Testis (tissue), 3 donors: ENCODE data around the gene CLN3. TPM values are rescaled to one million over a fixed set of nuclear protein-coding genes. Genes with fewer than 3 reads are reported as not detected.
A peak's percentile ranks its signal among the peaks of the same experiment; 100 is the strongest.

Experiments
- DNase-seq: peaks from one replicate; pipeline ENCODE4 v3.0.0-alpha.2; 2019
- H3K27ac ChIP-seq, 2 donors: fragments of 200-600 bp; sonication (generic); one replicate each; pipeline ENCODE4 v1.5.1; 2019
- H3K27me3 ChIP-seq: fragments of 200-600 bp; sonication (generic); one replicate; pipeline ENCODE4 v1.5.1; 2019
- H3K36me3 ChIP-seq: fragments of 200-600 bp; sonication (generic); one replicate; pipeline ENCODE4 v1.5.1; 2017; ENCODE audit warnings: low read depth; ENCODE audit errors: missing control alignments
- H3K4me1 ChIP-seq: fragments of 200-600 bp; sonication (generic); one replicate; pipeline ENCODE4 v1.5.1; 2019
- H3K4me3 ChIP-seq, 2 donors: fragments of 200-600 bp; sonication (generic); one replicate each; pipeline ENCODE4 v1.5.1; 2017 to 2019
- H3K9me3 ChIP-seq: fragments of 200-600 bp; sonication (generic); one replicate; pipeline ENCODE4 v1.5.1; 2017
- POLR2A ChIP-seq: fragments of 450-650 bp; IDR thresholded peaks from one replicate; pipeline ENCODE4 v1.6.1; 2017; ENCODE audit warnings: antibody characterized with exemption, mild to moderate bottlenecking, moderate library complexity
- WGBS, 2 donors: methylation state at CpG; one replicate each; pipeline ENCODE4 v1.1.5; 2018; 5-methylcytosine and 5-hydroxymethylcytosine counted together
- intact Hi-C: fragments of 100-400 bp; cut with DNase I; formaldehyde crosslinking; loops from one replicate; pipeline ENCODE4 v1.15.1; 2023; ENCODE audit warnings: low total_unique reads
- polyA plus RNA-seq: library from polyadenylated mRNA; stranded (reverse); fragments of 350-450 nt; fragmentation: Illumina TruSeq; extraction: RNeasy Lipid Tissue Mini Kit (QIAGEN cat#74804); gene quantifications from one replicate; pipeline ENCODE4 v1.2.3, GENCODE V29; 2014; ENCODE audit warnings: low read depth, low replicate concordance; ENCODE audit not compliant: insufficient read depth
- total RNA-seq, 2 donors: library from RNA; depleted of rRNA; stranded (reverse); fragments of >200 nt; gene quantifications; one replicate each; pipeline ENCODE4 v1.2.3, GENCODE V29; 2016
- TF ChIP-seq, protein P1 (sequence below), 3 experiments: fragments of 450-650 bp in 2 of 3; fragments of 200-600 bp in 1 of 3; sonication (generic) in 1 of 3; IDR thresholded peaks; one replicate each; pipeline ENCODE4 v1.5.1; 2016 to 2019; ENCODE audit warnings: antibody characterized with exemption in 3 of 3, mild to moderate bottlenecking in 2 of 3, moderate library complexity in 1 of 3

CLN3 gene
- total and polyA plus RNA-seq, 3 donors from 2014 or later: 23.3 to 50.2 (median 25.4) TPM

DNA sequence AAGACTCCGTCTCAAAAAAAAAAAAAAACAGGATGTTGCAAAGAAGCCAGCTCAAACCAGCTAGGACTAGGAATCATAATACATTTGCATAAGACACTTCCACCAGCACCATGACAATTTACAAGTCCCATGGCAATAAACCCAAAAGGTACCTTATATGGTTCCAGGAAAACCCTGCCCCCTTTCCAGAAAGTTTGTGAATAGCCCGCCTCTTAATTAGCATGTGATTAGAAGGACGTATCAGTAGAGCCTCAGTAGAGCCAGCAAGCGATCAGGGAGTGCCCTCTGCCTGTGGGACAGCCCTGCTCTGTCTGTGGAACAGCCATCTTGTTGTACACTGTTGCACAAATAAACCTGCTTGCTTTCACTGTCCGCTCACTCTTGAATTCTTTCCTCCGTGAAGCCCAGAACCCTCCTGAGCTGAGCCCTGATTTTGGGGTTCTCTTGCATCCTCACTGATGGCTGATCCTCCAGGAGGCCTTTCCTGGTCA, 32.9 kb upstream of the CLN3 start:
- 79 to 83% methylated on average over 6 of the region's 6 CpGs for WGBS, 2 donors
- Histone ChIP-seq H3K27me3 (no peaks in the 10 kb centered on the region), H3K4me3 (no peak overlapping the region), H3K36me3 (no peaks in the 10 kb centered on the region), H3K4me1 (peaks cover 53% of the 10 kb centered on the region), H3K9me3 (no peaks in the 10 kb centered on the region), H3K27ac (peak overlapping the region in 1 of 2 donors; percentile 80)
- TF ChIP-seq POLR2A: no peak
- TF ChIP-seq, protein P1, sequence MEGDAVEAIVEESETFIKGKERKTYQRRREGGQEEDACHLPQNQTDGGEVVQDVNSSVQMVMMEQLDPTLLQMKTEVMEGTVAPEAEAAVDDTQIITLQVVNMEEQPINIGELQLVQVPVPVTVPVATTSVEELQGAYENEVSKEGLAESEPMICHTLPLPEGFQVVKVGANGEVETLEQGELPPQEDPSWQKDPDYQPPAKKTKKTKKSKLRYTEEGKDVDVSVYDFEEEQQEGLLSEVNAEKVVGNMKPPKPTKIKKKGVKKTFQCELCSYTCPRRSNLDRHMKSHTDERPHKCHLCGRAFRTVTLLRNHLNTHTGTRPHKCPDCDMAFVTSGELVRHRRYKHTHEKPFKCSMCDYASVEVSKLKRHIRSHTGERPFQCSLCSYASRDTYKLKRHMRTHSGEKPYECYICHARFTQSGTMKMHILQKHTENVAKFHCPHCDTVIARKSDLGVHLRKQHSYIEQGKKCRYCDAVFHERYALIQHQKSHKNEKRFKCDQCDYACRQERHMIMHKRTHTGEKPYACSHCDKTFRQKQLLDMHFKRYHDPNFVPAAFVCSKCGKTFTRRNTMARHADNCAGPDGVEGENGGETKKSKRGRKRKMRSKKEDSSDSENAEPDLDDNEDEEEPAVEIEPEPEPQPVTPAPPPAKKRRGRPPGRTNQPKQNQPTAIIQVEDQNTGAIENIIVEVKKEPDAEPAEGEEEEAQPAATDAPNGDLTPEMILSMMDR (IDR thresholded peaks at IDR 0.05): no peak
- DNase-seq: no peak
- intact Hi-C loops: no loop called here

DNA sequence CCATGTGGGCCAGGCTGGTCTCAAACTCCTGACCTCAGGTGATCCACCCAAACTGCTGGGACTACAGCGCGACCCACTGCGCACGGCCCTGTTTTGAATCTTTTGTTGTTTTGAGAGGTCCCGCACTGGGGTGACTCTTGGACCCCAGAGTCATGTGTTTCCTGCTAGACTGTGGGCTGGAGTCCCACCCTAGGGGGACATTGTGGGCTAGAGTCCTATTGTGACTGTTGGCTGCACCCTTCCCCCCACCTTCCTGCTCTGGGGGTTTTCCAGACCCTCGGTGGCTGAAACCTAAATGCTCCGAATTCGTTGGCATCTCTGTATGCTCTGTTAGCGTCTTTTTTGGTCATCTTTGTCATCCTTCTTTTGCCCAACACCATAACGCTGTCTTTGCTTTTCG, 30.9 kb upstream of the CLN3 start:
- Histone ChIP-seq H3K27ac (no peak overlapping the region), H3K4me1 (peaks cover 38% of the 10 kb centered on the region), H3K27me3 (no peaks in the 10 kb centered on the region), H3K9me3 (no peaks in the 10 kb centered on the region), H3K4me3 (no peak overlapping the region), H3K36me3 (no peaks in the 10 kb centered on the region)
- WGBS, 2 donors: 91 to 92% methylated on average over 11 of the region's 11 CpGs
- intact Hi-C loops: no loop called here
- no peak for DNase-seq
- TF ChIP-seq POLR2A: no peak
- TF ChIP-seq, protein P1 (IDR thresholded peaks at IDR 0.05): no peak

DNA sequence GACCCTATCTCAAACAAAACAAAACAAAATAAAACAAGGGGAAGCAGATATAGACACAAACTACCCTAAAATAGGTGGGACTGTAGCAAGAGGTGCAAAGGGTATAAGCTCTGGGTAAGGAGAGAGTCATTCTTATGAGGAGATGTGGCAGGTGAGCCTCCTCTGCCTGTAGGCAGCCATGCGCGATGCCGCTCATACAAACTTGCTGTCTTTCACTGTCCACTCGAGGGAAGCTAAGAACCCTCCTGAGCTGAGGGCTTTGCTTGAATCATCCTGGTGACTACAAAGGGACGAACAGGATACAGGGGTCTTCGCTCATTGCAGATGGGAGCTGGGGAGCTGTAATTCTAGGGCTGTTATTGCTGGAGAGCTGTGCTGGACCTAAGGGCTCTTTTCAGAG, 29.6 kb upstream of the CLN3 start:
- 95 to 98% methylated on average over 6 of the region's 6 CpGs for WGBS, 2 donors
- H3K27me3 ChIP-seq: no peaks in the 10 kb centered on the region
- H3K4me1 ChIP-seq: peaks cover 28% of the 10 kb centered on the region
- no peak for DNase-seq
- TF ChIP-seq POLR2A: no peak
- TF ChIP-seq, protein P1 (IDR thresholded peaks at IDR 0.05): no peak
- H3K9me3 ChIP-seq: no peaks in the 10 kb centered on the region
- no peak overlapping the region for H3K27ac ChIP-seq
- H3K4me3 ChIP-seq: no peak overlapping the region
- no peaks in the 10 kb centered on the region for H3K36me3 ChIP-seq
- intact Hi-C loops: no loop called here

DNA sequence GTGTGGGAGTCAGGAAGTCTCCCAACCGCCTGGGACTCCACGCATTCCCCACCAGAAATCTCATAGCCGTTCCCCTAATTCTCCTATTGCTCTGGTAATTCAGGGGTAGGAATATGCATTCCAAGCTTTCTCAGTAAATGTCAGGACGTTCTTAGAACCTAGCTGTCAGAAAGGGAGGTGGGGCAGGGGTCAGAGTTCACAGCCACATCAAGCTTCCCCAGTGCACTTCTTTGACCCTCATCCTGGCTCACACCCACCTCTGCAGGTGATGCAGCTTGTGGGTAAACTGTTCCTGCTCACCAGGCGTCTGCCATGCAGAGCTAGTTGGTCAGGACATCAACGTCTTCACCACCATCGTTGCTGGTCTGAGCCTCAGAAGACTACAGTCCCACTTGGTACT, 28.8 kb upstream of the CLN3 start:
- H3K4me1 ChIP-seq: peaks cover 20% of the 10 kb centered on the region
- H3K9me3 ChIP-seq: no peaks in the 10 kb centered on the region
- intact Hi-C loops: no loop called here
- DNase-seq: no peak
- TF ChIP-seq, protein P1 (IDR thresholded peaks at IDR 0.05): no peak
- TF ChIP-seq POLR2A: no peak
- no peaks in the 10 kb centered on the region for H3K27me3 ChIP-seq
- WGBS, 2 donors: 86 to 89% methylated on average over 7 of the region's 7 CpGs
- H3K36me3 ChIP-seq: no peaks in the 10 kb centered on the region
- no peak overlapping the region for H3K4me3 ChIP-seq
- H3K27ac ChIP-seq: no peak overlapping the region

DNA sequence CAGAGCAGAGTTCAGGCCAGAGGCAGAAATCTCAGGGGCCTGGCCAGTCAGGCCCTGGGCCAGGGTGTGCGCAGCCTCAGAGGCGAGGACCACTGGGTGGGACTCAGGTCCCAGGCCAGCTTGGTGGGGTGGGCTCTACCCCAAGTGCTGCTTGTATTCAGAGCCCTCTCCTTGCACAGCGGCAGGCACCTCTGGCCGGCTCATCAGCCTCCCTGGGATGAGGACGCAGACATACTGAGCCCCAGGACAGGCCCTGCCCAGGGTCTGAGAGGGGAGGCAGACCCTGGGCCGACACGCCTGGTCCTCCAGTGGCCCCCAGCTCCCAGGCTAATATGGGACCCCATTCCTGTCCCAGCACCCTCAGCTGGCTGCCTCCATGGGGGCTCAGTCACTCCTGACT, 22.4 kb upstream of the CLN3 start:
- H3K4me1 ChIP-seq: no peaks in the 10 kb centered on the region
- no peaks in the 10 kb centered on the region for H3K36me3 ChIP-seq
- no peaks in the 10 kb centered on the region for H3K9me3 ChIP-seq
- no peak overlapping the region for H3K4me3 ChIP-seq
- TF ChIP-seq, protein P1 (IDR thresholded peaks at IDR 0.05): no peak
- TF ChIP-seq POLR2A: no peak
- no peaks in the 10 kb centered on the region for H3K27me3 ChIP-seq
- intact Hi-C loops: no loop called here
- 89 to 94% methylated on average over 3 to 7 of the region's 7 CpGs for WGBS, 2 donors
- no peak for DNase-seq
- H3K27ac ChIP-seq: no peak overlapping the region
